ENCODE data around the gene SH3RF1.

DNA sequence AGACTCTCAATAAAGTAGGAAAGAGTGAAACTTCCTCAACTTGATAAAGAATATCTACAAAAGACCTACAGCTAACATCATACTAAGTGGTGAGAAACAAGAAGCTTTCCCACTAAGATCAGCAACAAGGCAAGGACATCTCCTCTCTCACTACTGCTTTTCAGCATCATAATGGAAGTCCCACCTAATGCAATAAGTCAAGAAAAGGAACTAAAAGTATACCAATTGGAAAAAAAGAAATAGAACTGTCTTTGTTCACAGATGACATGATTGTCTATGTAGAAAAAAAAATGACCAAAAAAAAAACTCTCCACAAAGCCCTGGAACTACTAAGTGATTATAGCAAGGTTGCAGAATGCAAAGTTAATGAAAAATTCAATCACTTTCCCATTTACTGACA, 25.1 kb upstream of the SH3RF1 start:
- no peak for TF ChIP-seq GABPA (IDR thresholded peaks at IDR 0.05; ENCODE audit: borderline replicate concordance, insufficient read depth, low read length)
- TF ChIP-seq, protein P1, sequence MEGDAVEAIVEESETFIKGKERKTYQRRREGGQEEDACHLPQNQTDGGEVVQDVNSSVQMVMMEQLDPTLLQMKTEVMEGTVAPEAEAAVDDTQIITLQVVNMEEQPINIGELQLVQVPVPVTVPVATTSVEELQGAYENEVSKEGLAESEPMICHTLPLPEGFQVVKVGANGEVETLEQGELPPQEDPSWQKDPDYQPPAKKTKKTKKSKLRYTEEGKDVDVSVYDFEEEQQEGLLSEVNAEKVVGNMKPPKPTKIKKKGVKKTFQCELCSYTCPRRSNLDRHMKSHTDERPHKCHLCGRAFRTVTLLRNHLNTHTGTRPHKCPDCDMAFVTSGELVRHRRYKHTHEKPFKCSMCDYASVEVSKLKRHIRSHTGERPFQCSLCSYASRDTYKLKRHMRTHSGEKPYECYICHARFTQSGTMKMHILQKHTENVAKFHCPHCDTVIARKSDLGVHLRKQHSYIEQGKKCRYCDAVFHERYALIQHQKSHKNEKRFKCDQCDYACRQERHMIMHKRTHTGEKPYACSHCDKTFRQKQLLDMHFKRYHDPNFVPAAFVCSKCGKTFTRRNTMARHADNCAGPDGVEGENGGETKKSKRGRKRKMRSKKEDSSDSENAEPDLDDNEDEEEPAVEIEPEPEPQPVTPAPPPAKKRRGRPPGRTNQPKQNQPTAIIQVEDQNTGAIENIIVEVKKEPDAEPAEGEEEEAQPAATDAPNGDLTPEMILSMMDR (IDR thresholded peaks at IDR 0.05; ENCODE audit: control extremely low read depth in 1 of 3, insufficient read depth in 1 of 3, low read depth in 1 of 3, low read length in 3 of 3): no peak
- TF ChIP-seq SIN3A (conservative IDR thresholded peaks at IDR 0.05 in 1 of 2, IDR thresholded peaks at IDR 0.05 in 1 of 2; ENCODE audit: low read depth in 1 of 2, low read length in 2 of 2): no peak
- TF ChIP-seq JUN (IDR thresholded peaks at IDR 0.05; ENCODE audit: low read depth, low read length): no peak
- no peak for TF ChIP-seq YY1 (IDR thresholded peaks at IDR 0.05; ENCODE audit: low read depth, low read length)
